HCEC 1CT (cell line): ENCODE measurements around the gene LARP4B.

Source experiments
- DNase-seq: peaks from one replicate; pipeline ENCODE4 v3.0.0-alpha.2; 2017

Gene LARP4B

DNA sequence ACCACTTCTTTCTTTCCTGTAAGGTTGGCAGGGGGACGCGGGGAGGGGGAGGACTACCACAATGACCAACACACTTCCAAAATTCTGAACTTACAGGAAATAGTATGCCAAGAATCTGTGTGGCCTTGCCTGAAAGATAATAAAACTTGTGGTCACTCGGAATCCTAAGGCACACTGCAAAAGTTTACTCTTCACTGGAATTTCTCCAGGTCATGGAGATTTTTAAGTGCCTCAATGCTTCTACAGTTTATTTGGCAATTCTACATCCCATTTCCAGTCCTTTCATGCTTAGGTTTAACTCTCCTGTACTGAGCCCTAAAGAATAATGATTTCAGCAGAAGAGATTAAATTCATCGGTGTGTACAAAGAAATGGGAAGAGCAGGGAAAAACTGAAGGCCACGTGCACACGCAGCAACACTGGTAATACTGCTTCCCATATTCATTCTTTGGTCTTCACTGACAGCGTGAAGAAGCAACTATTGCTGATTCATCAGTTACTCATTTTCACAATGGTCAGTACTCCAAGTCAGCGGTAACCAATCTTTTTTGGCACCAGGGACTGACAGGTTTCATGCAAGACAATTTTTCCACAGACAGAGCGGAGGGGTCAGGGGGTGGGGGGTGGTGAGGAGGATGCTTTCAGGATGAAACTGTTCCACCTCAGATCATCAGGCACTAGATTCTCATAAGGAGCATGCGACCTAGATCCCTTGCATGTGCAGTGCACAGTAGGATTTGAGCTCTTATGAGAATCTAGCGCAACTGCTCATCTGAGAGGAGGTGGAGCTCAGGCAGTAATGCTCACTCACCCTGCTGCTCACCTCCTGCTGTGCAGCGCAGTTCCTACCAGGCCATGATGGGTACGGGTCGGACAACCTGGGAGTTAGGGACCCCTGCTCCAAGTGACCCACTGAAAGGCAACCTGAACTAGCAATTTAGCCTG, 9.8 kb downstream of the LARP4B start:
- peak; percentile 82 for DNase-seq

DNA sequence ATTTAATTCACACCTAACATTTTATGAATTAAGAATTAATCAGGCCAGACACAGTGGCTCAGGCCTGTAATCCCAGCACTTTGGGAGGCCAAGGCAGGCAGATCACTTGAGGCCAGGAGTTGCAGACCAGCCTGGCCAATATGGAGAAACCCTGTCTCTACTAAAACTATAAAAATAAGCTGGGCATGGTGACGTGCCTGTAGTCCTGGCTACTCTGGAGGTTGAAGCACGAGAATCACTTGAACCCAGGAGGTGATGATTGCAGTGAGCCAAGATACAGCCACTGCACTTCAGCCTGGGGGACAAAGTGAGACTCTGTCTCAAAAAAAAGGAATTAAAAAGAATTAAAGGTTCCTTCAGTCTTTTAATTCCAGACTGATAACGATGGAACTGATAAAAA, 11.1 kb downstream of the LARP4B start:
- no peak for DNase-seq

DNA sequence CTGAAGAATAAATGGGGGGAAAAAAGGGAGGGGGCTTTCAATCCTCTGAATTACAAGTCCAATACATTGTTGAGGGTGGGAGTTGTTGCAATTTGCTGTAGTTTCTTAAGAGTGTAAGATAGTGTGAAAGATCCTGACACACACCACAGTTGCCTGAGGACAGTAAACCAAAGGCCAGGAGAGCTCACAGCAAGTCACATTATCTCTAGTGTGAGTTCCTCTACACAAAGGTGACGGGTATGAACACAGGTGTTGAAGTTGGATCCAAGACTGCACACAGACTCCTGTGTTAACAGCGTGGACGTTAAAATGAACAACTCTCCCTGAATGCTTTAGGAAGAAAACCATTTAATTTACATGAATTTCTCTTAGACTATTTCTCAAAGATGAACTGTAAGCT, 12.0 kb downstream of the LARP4B start:
- no peak for DNase-seq

DNA sequence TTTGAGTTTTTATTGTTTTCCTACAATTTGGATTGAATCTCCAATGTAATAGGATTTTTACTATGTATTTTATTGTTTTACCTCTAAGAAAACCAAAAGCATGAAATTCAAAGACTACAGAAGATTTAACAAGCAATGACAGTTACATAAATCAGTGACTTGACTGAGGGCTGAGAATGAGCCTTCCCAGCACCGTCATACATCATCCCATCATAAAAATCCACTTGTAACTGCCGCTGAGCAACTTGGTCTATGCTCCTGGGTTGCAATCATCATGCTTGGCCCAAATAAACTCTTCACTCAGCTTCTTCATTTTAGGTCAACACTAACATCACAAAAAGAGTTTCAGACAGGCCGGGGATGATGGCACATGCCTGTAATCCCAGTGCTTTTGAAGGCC, 13.5 kb downstream of the LARP4B start:
- no peak for DNase-seq

DNA sequence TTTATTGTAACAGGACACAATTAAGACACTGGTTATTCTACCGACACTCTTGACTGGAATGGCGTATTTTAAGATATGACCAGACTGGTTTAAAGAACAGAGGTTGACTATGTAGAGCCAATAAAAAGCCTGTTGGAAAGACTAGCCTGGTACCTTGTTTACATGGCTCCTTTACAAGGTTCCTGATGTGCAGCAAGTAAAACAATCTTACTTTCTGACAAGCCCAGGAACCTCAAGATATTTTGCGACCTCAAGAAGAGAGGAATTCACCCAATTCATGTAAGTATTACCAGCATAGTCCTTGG, 14.1 kb downstream of the LARP4B start:
- DNase-seq = no peak

DNA sequence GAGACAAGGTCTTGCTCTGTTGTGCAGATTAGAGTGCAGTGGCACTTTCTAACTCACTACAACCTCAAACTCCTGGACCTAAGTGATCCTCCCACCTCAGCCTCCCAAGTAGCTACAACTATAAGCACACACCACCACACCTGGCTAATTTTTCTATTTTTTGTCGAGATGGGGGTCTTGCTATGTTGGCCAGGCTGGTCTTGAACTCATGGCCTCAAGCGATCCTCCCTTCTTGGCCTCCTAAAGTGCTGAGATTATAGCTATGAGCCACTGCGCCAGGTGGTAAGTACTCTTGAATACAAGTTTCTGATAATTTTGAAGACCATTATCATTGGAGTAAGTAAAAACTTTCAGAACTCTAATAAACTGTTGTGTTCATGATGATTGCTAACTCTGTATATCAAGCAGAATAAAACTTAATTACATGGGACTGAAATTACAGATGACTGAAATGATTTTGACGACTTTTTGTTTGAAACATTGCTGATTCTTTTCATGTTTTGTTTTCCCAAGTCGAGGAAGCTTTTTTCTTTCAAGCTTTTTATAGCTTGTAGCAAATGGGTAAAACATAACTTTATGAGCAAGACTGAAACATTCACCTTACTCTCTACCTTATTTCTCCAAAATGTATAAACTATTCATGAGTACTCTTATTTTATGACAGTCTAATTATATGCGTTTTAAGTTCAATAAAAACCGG, 14.6 kb downstream of the LARP4B start:
- DNase-seq = no peak

DNA sequence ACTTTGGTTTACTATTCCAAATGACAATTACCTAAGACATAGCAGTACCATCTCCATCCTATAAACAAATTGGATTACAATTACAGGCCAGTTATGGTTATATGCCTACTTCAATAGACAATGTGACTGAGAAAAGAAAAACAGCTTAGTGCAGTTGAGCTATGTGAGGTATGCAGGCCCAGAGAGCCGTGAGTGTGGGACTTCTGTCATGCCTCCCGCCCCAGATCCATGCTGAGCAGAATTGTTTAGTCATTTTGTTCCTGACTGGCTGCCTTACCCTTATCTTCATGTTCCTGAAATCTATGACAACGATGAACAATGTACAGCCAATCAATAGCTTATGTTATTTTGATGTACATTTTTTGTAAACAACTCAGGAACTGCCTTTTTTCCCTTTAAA, 21.7 kb downstream of the LARP4B start:
- no peak for DNase-seq

DNA sequence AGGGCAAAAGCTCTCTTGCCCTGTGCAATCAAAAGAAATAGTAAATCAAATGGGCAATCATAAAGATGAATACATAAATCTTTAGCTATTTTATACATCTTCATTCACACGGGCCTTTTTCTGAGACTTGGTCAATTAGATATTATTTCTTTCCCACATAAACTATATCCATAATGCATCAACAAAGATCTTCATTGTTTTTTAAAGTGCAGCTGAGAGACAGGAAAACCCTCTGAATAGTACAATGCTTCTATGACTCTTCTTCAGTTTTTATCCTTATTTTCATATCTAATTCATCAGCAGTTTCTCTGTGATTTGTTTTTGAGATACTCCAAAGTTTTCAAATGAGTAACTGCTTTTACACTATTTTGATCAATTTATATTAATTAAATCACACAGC, 25.5 kb downstream of the LARP4B start:
- no peak for DNase-seq

DNA sequence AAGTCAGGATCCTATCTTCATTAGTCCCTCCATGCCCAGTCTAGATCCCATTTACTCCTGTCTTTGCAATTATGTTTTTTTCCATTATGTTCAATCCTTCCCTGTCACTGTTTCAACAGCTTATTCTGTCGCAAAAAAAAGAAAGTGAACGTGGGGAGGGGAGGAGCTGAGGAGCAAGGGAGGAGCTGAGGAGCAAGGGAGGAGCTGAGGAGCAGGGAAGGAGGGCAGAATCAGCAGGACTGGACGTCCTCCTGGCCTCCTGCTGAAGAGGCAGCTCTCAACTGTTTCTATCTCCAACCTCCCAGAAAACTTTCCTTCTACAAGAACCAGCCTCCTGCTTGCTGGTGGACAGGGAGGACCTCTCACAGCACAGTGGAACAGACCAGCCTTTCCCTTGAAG, 26.0 kb downstream of the LARP4B start:
- DNase-seq = no peak

DNA sequence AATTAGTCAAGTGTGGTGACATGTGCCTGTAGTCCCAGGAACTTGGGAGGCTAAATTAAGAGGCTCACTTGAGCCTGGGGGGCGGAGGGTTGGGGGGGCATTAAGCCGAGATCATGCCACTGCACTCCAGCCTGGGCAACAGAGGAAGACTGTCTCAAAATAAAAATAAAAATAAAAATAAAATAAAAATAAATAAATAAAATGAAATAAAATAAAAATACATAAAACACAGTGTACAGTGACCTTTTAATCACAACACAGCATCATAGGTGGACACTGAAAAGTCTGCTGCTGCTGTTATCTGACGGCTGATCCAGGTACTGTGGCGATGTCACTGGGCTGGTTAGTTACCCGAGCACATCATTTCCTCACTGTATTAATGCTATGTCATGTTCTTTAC, 27.1 kb downstream of the LARP4B start:
- no peak for DNase-seq

DNA sequence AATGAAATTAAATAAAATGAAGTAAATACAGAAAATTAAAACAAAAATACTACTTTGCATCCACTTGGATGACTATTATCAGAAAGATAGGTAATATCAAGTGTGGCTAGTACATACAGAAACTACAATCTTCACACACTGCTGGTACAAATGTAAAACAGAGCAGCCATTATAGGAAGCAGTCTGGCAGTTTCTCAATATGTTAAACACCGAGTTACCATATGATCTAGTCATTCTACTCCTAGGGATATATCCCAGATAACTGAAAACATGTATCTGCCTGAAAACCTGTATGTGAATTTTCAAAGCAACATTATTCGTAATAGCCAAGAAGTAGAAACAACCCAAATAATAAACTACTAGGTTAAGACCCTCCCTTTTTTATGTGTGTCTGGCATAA, 33.4 kb downstream of the LARP4B start:
- DNase-seq = no peak

DNA sequence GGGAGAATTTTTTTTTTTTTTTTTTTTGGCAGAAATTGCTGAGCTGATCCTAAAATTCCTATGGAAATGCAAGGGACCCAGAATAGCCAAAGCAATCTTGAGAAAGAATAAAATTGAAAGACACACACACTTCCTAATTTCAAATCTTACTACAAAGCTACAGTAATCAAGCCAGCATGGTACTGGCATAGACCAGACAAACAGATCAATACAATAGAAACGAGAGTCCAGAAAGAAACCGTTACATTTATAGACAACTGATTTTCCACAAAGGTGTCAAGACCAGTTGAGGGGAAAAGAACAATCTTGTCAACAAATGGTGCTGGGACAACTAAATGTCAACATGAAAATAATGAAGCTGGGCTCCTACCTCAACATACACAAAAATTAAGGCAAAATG, 34.5 kb downstream of the LARP4B start:
- DNase-seq = no peak

DNA sequence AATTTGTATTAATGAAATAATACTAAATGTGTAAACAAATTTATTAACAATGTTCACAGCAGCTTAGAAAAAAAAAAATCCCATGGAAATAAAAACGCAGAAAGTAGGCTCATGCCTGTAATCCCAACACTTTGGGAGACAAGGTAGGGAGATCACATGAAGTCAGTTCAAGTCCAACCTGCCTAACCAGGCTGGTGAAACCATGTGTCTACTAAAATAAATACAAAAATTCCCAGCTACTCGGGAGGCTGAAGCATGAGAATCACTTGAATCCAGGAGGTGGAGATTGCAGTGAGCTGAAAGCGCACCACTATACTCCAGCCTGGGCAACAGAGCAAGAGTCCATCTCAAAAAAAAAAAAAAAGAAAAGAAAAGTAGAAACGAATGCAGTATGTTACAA, 36.2 kb downstream of the LARP4B start:
- no peak for DNase-seq

DNA sequence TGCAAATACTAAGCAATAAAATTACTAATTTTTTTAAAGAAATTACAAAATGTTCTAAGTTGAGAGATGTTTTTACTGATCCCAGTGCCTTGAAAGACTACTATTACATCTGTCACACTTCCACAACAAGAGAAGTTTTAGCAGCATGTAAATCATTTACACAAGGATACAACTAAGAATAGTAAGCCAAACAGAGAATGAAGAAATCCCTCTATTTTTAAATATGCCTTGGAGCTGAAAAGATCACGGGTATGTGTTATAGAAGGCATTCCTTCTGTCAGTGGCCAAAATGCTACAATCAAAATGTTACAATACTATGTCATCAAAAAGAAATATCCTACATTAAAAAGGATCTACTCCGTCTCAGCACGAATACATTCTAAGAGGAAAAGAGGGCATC, 52.6 kb downstream of the LARP4B start:
- DNase-seq = no peak

DNA sequence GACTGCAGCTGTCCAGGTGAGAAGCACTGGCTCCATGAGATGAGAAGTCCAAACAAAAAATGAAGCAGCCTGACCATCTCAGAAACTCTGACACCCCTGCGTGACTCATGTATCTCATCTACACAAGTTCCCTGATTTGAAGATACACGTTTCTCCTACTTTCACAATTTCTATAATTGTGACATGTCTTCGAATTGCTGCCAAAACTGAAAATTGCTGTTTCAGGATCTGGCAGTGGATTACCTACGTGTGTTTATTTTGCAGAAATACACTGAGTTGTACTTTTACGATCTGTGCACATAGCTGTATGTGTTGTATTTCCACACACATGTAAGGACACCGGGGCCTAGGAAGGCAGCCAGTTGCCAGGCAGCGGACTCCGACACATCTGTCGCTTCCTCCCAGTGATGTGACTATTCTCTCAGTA, 53.2 kb downstream of the LARP4B start:
- DNase-seq = no peak

DNA sequence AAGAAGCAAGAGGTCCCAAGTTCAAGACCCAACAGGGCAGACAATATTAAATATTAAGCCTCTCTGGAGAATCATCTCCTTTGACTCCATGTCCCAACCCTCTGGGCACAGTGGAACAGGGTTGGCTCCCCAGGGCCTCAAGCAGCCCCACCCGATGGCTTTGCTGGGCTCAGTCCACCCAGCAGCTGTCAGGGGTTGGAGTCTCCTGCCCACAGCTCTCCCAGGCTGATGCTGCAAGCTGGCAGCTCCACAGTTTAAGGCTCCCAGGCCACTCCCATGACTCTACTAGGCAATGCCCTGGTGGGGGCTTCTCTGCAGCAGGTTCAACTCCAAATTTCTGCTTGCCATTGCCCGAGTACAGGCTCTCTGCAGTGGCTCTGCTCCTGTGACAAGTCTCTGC, 55.1 kb downstream of the LARP4B start:
- DNase-seq = no peak

DNA sequence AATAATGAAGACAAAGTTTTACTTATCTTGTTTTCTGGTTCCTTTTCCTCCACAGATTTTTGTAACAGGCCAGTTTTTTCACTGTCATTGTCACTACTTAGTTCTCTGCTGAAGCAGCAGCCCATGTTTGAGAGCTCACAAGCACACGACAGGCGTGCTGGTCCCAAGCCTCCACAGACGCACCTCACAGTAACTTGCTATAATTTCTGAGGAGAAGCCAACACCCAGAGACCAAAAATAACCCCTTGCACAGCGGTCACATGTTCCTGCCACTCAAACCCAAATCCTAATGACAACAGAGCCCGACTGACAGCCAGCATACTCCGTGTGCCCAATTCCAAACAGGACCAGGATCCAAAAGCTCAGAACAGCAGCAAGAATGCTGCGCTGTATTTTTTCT, 58.5 kb downstream of the LARP4B start:
- no peak for DNase-seq

DNA sequence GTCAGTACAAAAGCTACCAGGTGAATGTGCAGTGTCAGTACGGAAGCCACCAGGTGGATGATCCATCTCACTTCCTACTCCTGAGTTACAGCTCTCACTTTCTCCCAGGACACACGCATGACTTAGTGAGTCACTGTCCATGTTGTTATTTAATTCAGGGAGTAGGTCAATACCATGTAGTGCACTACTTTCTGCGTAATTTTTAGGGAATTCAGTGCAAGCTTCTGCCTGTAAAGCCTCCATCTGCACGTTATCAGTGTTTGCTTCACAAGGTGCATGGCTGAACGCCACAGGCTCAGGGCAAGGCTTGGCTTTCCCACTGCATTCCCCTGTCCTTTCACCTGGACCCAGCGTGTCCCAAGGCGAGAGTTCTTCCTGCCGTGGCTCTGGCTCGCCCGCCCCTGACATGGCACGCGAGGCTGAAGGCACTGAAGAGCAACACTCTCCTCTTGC, 59.5 kb downstream of the LARP4B start:
- DNase-seq = no peak

DNA sequence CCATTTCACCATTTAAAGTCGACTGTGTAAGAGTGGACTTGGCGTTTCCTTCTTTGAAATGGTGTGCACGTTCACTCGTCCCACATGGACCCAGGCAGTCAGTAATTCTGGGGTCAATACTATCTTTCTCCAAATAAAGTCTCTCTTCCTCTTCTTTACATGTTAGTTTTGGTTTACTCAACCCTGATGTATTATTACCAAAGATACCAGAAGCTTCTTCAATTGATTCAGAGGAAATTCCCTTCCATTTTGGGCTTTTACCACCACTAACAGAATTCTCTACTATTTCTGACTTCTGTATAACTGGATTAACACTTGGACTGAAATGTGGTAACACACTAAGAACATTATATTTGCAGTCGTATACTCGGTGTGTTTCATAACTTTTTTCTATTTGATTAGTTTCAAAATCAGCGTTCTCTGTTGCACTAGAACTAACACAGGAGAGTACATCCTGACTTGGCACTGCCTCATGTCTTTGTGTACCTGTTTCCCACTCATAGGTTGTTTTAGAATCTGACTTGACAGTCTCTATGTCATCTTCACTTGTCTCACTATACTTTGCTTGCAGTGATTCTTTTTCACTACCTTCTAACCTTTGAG, 60.8 kb downstream of the LARP4B start:
- DNase-seq = no peak

DNA sequence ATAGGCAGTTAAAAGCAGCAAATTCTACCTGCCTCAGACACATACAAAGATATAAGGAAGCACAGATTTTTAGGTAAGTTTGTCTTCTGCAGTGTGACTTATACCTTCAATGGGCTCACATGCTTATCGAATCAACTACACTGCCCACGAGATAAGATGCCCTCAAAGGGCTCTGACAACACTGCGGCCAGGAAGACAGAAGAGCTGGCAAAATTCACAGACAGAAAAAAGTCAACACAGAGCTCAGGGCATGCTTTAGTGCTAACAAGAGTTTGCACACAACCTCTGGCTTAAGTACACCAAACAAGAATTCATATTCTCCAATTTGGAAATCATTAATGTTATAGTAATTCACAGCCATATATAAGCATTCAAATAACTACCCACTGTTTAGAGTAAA, 62.3 kb downstream of the LARP4B start:
- DNase-seq = no peak

DNA sequence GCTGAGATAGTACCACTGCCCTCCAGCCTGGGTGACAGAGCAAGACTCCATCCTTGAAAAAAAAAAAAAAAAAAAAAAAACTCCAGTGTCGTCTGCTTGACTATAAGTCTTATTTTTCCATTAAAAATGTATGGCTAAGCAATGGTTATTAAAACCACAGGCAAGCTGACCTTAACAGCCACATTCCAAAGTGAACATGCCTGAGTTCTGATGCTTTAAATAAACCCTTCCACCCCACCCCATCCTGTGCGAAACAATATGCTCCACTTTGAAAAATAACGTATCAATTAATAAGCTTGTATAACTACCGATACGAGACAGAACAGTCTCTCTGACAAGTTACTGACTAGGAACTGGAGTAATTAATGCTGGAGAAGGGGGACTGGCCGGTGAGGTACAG, 63.7 kb downstream of the LARP4B start:
- DNase-seq = no peak

DNA sequence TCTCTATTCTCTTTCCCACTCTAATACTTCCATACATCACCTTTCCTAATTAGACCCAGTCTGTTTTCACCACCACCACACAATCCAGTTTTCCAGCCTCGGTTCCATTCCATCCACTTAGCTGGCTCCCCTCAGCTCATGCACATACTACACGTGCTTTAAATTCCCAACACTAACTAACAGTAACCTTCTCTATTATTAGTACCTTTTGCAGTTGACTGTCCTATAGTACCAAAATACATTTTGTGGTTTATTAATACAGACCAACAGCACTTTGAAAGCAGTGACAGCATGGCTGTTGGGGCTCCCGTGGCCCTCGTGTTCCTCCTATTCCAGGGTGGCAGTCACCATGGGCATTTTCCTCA, 64.9 kb downstream of the LARP4B start:
- no peak for DNase-seq

DNA sequence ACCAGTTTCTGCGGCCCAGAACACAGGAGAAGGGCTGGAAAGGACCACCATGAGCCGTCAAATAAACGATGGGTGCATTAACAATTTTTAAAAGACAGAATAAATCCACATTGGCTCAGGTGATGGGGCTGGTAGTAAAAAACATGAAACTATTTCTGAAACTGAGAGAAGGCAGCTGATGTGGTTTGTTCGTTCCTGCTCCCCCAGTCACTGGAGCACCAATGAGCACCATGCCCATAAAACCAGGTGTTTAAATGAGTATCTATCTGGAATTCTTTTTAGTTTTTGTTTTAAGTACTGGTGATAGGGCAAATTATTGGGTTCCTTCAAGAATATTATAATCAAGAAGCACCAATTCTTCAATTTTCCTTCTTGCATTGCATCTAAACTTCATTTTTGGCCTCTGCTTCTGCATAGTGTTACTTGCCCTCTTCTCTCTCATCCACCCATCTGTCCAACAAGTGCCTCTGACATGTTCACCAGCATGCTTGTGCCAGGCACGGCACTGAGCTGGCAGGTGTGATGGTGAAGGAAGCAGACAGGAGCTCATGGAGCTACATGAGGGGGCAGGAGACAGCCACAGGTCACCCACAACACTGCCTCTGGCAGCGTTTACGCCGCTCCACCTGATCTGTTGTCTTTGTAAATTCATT, 65.5 kb downstream of the LARP4B start:
- DNase-seq = no peak

DNA sequence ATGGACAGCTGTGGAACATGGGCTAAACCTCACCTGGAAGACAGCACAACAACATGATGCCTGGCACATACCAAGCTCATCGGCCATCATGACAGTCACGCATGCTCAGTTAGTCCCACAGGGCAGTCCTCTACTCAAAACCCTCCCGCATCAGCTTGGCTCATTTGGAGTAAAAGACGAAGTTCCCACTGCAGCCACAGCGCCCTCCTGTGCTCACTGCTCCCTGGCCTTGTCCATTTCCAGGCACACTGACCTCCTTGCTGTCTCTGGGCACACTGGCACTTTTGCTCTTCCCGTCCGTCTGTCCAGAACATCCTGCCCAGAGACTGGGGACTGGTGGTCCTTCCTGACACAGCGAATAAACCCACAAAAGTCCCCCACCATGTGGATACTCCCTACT, 66.2 kb downstream of the LARP4B start:
- DNase-seq = no peak
